ENCODE results near the gene COL6A2.

COL6A2 gene

GRCh38 chr21:46062471-46063211 is 35.3 kb upstream of the COL6A2 start:
- Histone ChIP-seq H3K4me2 (no peak overlapping the region), H3K27me3 (peaks cover 0 to 22% (median 12%) of the 10 kb centered on the region in 11 experiments; a peak in 15 of 22 replicates), H3K4me1 (peaks cover 44 to 70% (median 65%) of the 10 kb centered on the region in 10 experiments), H3K4me3 (no peak overlapping the region), H3K9ac (no peak overlapping the region), H3K27ac (no peak overlapping the region), H3K36me3 (0 out of 22 replicates have a peak, but pooled peaks cover 0 to 3% (median 0%) of the 10 kb centered on the region in 11 experiments), H4K20me1 (peaks cover 0 to 9% (median 4%) of the 10 kb centered on the region in 11 experiments; a peak in 12 of 22 replicates), H3K9me3 (replicated peaks in 1 of 11) (peaks cover 20 to 32% (median 29%) of the 10 kb centered on the region in 11 experiments)
- TF ChIP-seq Cebpa-rat (IDR thresholded peaks at IDR 0.05): no peak

GRCh38 chr21:46063227-46063626 is 34.7 kb upstream of the COL6A2 start:
- peaks cover 0 to 16% (median 9%) of the 10 kb centered on the region in 11 experiments; a peak in 15 of 22 replicates for H3K27me3 ChIP-seq
- peaks cover 20 to 32% (median 29%) of the 10 kb centered on the region in 11 experiments for H3K9me3 ChIP-seq (replicated peaks in 1 of 11)
- 0 out of 22 replicates have a peak, but pooled peaks cover 0 to 3% (median 0%) of the 10 kb centered on the region in 11 experiments for H3K36me3 ChIP-seq
- H3K4me3 ChIP-seq: no peak overlapping the region
- H3K4me1 ChIP-seq: peaks cover 38 to 64% (median 59%) of the 10 kb centered on the region in 10 experiments
- H3K9ac ChIP-seq: no peak overlapping the region
- H4K20me1 ChIP-seq: peaks cover 0 to 3% (median 0%) of the 10 kb centered on the region in 11 experiments; a peak in 3 of 22 replicates
- no peak overlapping the region for H3K27ac ChIP-seq
- no peak overlapping the region for H3K4me2 ChIP-seq
- TF ChIP-seq Cebpa-rat (IDR thresholded peaks at IDR 0.05): no peak

- H3K36me3 ChIP-seq: 0 out of 22 replicates have a peak, but pooled peaks cover 0 to 3% (median 0%) of the 10 kb centered on the region in 11 experiments
- no peaks in the 10 kb centered on the region; a peak in 1 of 22 replicates for H4K20me1 ChIP-seq
- H3K4me1 ChIP-seq: peaks cover 38 to 56% (median 51%) of the 10 kb centered on the region in 10 experiments
- H3K9ac ChIP-seq: no peak overlapping the region
- peaks cover 0 to 10% (median 4%) of the 10 kb centered on the region in 11 experiments; a peak in 10 of 22 replicates for H3K27me3 ChIP-seq
- H3K27ac ChIP-seq: no peak overlapping the region
- peaks cover 20 to 32% (median 29%) of the 10 kb centered on the region in 11 experiments for H3K9me3 ChIP-seq (replicated peaks in 1 of 11)
- peak overlapping the region in 7 of 11 experiments; percentile 23 to 99 (median 53); a peak in 13 of 22 replicates for H3K4me2 ChIP-seq
- H3K4me3 ChIP-seq: no peak overlapping the region
- no peak for TF ChIP-seq Cebpa-rat (IDR thresholded peaks at IDR 0.05)
These were observed 33.9 kb upstream of the COL6A2 start for GRCh38 chr21:46063734-46064680.

GRCh38 chr21:46064870-46065214 is 33.1 kb upstream of the COL6A2 start:
- H3K27me3 ChIP-seq: peaks cover 0 to 10% (median 4%) of the 10 kb centered on the region in 11 experiments; a peak in 10 of 22 replicates

GRCh38 chr21:46065215-46065913 is 32.5 kb upstream of the COL6A2 start:
- TF ChIP-seq Cebpa-rat (IDR thresholded peaks at IDR 0.05): no peak
- Histone ChIP-seq H3K9me3 (replicated peaks in 1 of 11) (peaks cover 20 to 32% (median 29%) of the 10 kb centered on the region in 11 experiments), H3K36me3 (0 out of 22 replicates have a peak, but pooled peaks cover 0 to 3% (median 0%) of the 10 kb centered on the region in 11 experiments), H3K9ac (peak overlapping the region; percentile 9 to 57 (median 42); a peak in 18 of 22 replicates), H3K4me1 (peaks cover 28 to 43% (median 39%) of the 10 kb centered on the region in 10 experiments), H3K27ac (peak overlapping the region in 8 of 11 experiments; percentile 0 to 65 (median 52); a peak in 14 of 22 replicates), H4K20me1 (no peaks in the 10 kb centered on the region; a peak in 1 of 22 replicates), H3K4me2 (peak overlapping the region; percentile 79 to 99 (median 89)), H3K27me3 (peaks cover 0 to 10% (median 4%) of the 10 kb centered on the region in 11 experiments; a peak in 10 of 22 replicates), H3K4me3 (peak overlapping the region in 8 of 10 experiments; percentile 13 to 42 (median 26); a peak in 9 of 20 replicates)

More at GRCh38 chr21:46064870-46065214, 33.1 kb upstream of the COL6A2 start:
- Histone ChIP-seq H3K4me2 (peak overlapping the region; percentile 79 to 99 (median 89)), H3K36me3 (0 out of 22 replicates have a peak, but pooled peaks cover 0 to 3% (median 0%) of the 10 kb centered on the region in 11 experiments), H3K9me3 (replicated peaks in 1 of 11) (peaks cover 20 to 32% (median 29%) of the 10 kb centered on the region in 11 experiments), H3K27ac (peak overlapping the region in 5 of 11 experiments; percentile 43 to 59 (median 54); a peak in 7 of 22 replicates), H3K4me3 (no peak overlapping the region), H3K4me1 (peaks cover 33 to 48% (median 44%) of the 10 kb centered on the region in 10 experiments), H3K9ac (peak overlapping the region in 4 of 11 experiments; percentile 19 to 50 (median 28); a peak in 4 of 22 replicates), H4K20me1 (no peaks in the 10 kb centered on the region; a peak in 1 of 22 replicates)
- TF ChIP-seq Cebpa-rat (IDR thresholded peaks at IDR 0.05): no peak

GRCh38 chr21:46065914-46066551 is 31.9 kb upstream of the COL6A2 start:
- Histone ChIP-seq H3K9ac (peak overlapping the region; percentile 9 to 57 (median 42); a peak in 18 of 22 replicates), H3K27ac (peak overlapping the region in 8 of 11 experiments; percentile 0 to 65 (median 52); a peak in 14 of 22 replicates), H3K4me3 (peak overlapping the region in 8 of 10 experiments; percentile 13 to 42 (median 26); a peak in 9 of 20 replicates), H3K4me2 (peak overlapping the region; percentile 79 to 99 (median 89)), H3K4me1 (peaks cover 21 to 36% (median 32%) of the 10 kb centered on the region in 10 experiments), H3K36me3 (0 out of 22 replicates have a peak, but pooled peaks cover 0 to 3% (median 0%) of the 10 kb centered on the region in 11 experiments), H3K9me3 (replicated peaks in 1 of 11) (peaks cover 20 to 29% (median 28%) of the 10 kb centered on the region in 11 experiments), H4K20me1 (no peaks in the 10 kb centered on the region), H3K27me3 (peaks cover 0 to 10% (median 4%) of the 10 kb centered on the region in 11 experiments; a peak in 11 of 22 replicates)
- no peak for TF ChIP-seq Cebpa-rat (IDR thresholded peaks at IDR 0.05)

All from BLaER1 treated with 17β-estradiol and CSF1 and Interleukin-3, amounts not matched to agents 10 nM and 100 nM (cell line).